Endothelial cell of umbilical vein (primary cell): ENCODE results near the gene BRI3. TPM values are rescaled to one million over a fixed set of nuclear protein-coding genes. Genes with fewer than 3 reads are reported as not detected.
A peak's percentile ranks its signal among the peaks of the same experiment; 100 is the strongest.

ENCODE experiments used
- BruUV-seq: library from RNA; stranded (reverse); fragments of 400-500 nt; replicated peaks from 2 replicates; lab custom pipeline; 2021; lab: Mats Ljungman, UMichigan
- CTCF ChIA-PET: fragments of 300-600, 350-600 bp; sonication (Branson Sonifier 250); formaldehyde crosslinking; loops from one replicate; lab custom pipeline; 2021; ENCODE audit warnings: antibody characterized with exemption, inconsistent platforms; lab: Charles Lee
- POLR2A ChIA-PET: fragments of 300-600, 350-600 bp; sonication (Branson Sonifier 250); formaldehyde crosslinking; loops from one replicate; lab custom pipeline; 2021; ENCODE audit warnings: antibody characterized with exemption, inconsistent platforms; lab: Charles Lee
- DNase-seq: peaks from one replicate; pipeline ENCODE4 v3.0.0-alpha.2; 2011; ENCODE audit warnings: low read depth, low spot score
- FAIRE-seq: peaks from 2 replicates; lab custom pipeline; 2011; peaks lifted over from hg19 to GRCh38; lab: Jason Lieb, UNC
- H2AFZ ChIP-seq: 2 replicates; pipeline ENCODE4 v1.6.0; 2012; ENCODE audit warnings: low read depth, low read length, control low read depth, inconsistent platforms
- H3K27ac ChIP-seq: 2 replicates; pipeline ENCODE4 v1.5.1; 2011; ENCODE audit warnings: low read depth, mild to moderate bottlenecking, control low read depth, low read length, moderate library complexity; ENCODE audit not compliant: insufficient read depth
- H3K27me3 ChIP-seq, 2 experiments: 2 replicates each; pipeline versions ENCODE4 v1.6.0 to v1.6.1; 2011; ENCODE audit warnings: low read length in 2 of 2, mixed read lengths in 1 of 2; ENCODE audit not compliant: control insufficient read depth in 2 of 2, insufficient read depth in 2 of 2
- H3K36me3 ChIP-seq, 2 experiments: 2 replicates in 1 of 2; 3 replicates in 1 of 2; pipeline ENCODE4 v1.5.1; 2011; ENCODE audit warnings: low read length in 2 of 2, mild to moderate bottlenecking in 1 of 2, moderate library complexity in 1 of 2; ENCODE audit not compliant: control insufficient read depth in 2 of 2, insufficient read depth in 2 of 2; ENCODE audit errors: extremely low read depth in 1 of 2
- H3K4me1 ChIP-seq: 3 replicates; pipeline ENCODE4 v1.5.1; 2011; ENCODE audit warnings: mild to moderate bottlenecking, low read length; ENCODE audit not compliant: control insufficient read depth, insufficient read depth; ENCODE audit errors: extremely low read depth
- H3K4me2 ChIP-seq: 2 replicates; pipeline ENCODE4 v1.6.1; 2011; ENCODE audit warnings: low read length, control low read depth, mixed read lengths; ENCODE audit not compliant: insufficient read depth
- H3K4me3 ChIP-seq, 3 experiments: fragments of 200-600 bp in 1 of 3; sonication (generic), shearing (Covaris generic) in 1 of 3; replicated peaks in 1 of 3; 2 replicates each; pipeline ENCODE4 v1.5.1; 2011 to 2016; ENCODE audit warnings: control low read depth in 3 of 3, low read length in 3 of 3, mild to moderate bottlenecking in 2 of 3, inconsistent platforms in 1 of 3, low read depth in 1 of 3, moderate library complexity in 1 of 3; ENCODE audit not compliant: insufficient read depth in 1 of 3
- H3K79me2 ChIP-seq: 2 replicates; pipeline ENCODE4 v1.6.0; 2012; ENCODE audit warnings: low read length, inconsistent platforms; ENCODE audit not compliant: control insufficient read depth, insufficient read depth
- H3K9ac ChIP-seq: replicated peaks from 2 replicates; pipeline ENCODE3; 2011; ENCODE audit warnings: low read length, control low read depth; ENCODE audit not compliant: insufficient read depth; ENCODE audit errors: extremely low read depth
- H3K9me1 ChIP-seq: replicated peaks from 3 replicates; pipeline ENCODE4 v1.6.0; 2011; ENCODE audit warnings: mild to moderate bottlenecking, low read length; ENCODE audit not compliant: control insufficient read depth, insufficient read depth; ENCODE audit errors: extremely low read depth
- H3K9me3 ChIP-seq: replicated peaks from 2 replicates; pipeline ENCODE4 v1.5.1; 2012; ENCODE audit warnings: low read length, inconsistent platforms; ENCODE audit not compliant: control insufficient read depth, insufficient read depth
- H4K20me1 ChIP-seq: replicated peaks from 2 replicates; pipeline ENCODE3; 2011; ENCODE audit warnings: mild to moderate bottlenecking, low read length; ENCODE audit not compliant: control insufficient read depth, insufficient read depth; ENCODE audit errors: extremely low read depth
- EZH2 ChIP-seq: IDR thresholded peaks from 2 replicates; pipeline ENCODE4 v1.6.1; 2012; ENCODE audit warnings: borderline replicate concordance, low read depth, mild to moderate bottlenecking, moderate library complexity, low read length, inconsistent platforms; ENCODE audit not compliant: severe bottlenecking
- FOS ChIP-seq: IDR thresholded peaks from 2 replicates; pipeline ENCODE4 v1.6.1; 2011; ENCODE audit warnings: mild to moderate bottlenecking, low read length, moderate library complexity, borderline replicate concordance; ENCODE audit not compliant: insufficient read depth
- GATA2 ChIP-seq: IDR thresholded peaks from 2 replicates; pipeline ENCODE4 v1.7.0; 2011; ENCODE audit warnings: low read depth, mild to moderate bottlenecking, moderate library complexity, mixed read lengths, low read length; ENCODE audit not compliant: insufficient read length, insufficient read depth
- JUN ChIP-seq: IDR thresholded peaks from 2 replicates; pipeline ENCODE4 v1.6.1; 2011; ENCODE audit warnings: borderline replicate concordance, low read depth; ENCODE audit not compliant: insufficient read length, insufficient read depth
- MAX ChIP-seq: IDR thresholded peaks from 2 replicates; pipeline ENCODE4 v1.6.1; 2011; ENCODE audit not compliant: insufficient read depth, insufficient read length
- MYC ChIP-seq: IDR thresholded peaks from one replicate; pipeline ENCODE4 v1.6.1; 2011; ENCODE audit warnings: mild to moderate bottlenecking, low read depth, low read length
- POLR2A ChIP-seq: IDR thresholded peaks from 2 replicates; pipeline ENCODE4 v1.6.1; 2012; ENCODE audit warnings: low read depth, mild to moderate bottlenecking, control low read depth, low read length
- POLR2AphosphoS5 ChIP-seq: IDR thresholded peaks from 2 replicates; pipeline ENCODE4 v1.6.1; 2012; ENCODE audit warnings: low read depth, mild to moderate bottlenecking, control low read depth, low read length, moderate library complexity; ENCODE audit not compliant: insufficient read depth
- dilution Hi-C: fragments of 300-500 bp; cut with MboI; formaldehyde crosslinking; loops from one replicate; pipeline ENCODE4 v1.15.0; 2019; ENCODE audit warnings: low sequenced_read_pairs; ENCODE audit not compliant: extremely low pct_ligation_motif_present
- intact Hi-C: fragments of 100-400 bp; cut with micrococcal nuclease; formaldehyde crosslinking; loops from one replicate; pipeline ENCODE4 v1.10.0; 2022
- polyA plus RNA-seq, 4 experiments: library from polyadenylated mRNA; depleted of rRNA in 3 of 4; stranded (reverse) in 3 of 4; unstranded in 1 of 4; fragments of >200 nt; gene quantifications; 2 replicates each; pipeline versions ENCODE4 v1.2.1 to v1.2.3, GENCODE V29; 2011 to 2012; ENCODE audit warnings: missing spikeins in 1 of 4
- total RNA-seq: library from RNA; stranded (reverse); gene quantifications from 2 replicates; pipeline ENCODE4 v1.2.3, GENCODE V29; 2021
- TF ChIP-seq, protein P1 (sequence below), 2 donors: IDR thresholded peaks; 1 replicate in 1 of 2; 2 replicates in 1 of 2; pipeline ENCODE4 v1.5.1; 2011; ENCODE audit warnings: low read length in 2 of 2, mild to moderate bottlenecking in 2 of 2, moderate library complexity in 2 of 2, control low read depth in 1 of 2, inconsistent platforms in 1 of 2, low read depth in 1 of 2; ENCODE audit not compliant: insufficient read depth in 1 of 2; ENCODE audit errors: extremely low read depth in 1 of 2

BRI3 gene
- total and polyA plus RNA-seq, 2 donors (not counting 3 experiments of a cell fraction or from before 2014, with no cell fraction given) = 214 to 317 TPM

DNA sequence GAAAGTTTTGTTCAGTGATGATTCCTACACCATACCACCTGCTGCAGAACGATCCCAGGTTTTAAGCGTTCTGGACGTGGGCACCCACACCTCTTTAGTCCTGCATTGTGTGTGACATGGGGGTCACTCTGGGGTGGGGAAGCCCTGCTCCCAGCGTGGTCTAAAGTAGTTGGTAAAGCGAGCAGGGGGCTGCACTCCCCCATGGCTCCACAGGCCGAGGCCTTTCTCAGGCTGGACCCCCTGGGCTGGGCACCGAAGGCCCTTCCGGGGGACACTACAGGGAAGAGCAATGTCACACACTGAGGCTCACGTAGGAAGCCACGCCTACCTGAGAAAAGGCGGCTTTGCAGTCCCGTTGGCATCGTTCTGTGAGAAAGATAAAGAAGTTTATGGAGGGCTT lies 12.3 kb downstream of the BRI3 start:
- Histone ChIP-seq H3K4me2 (no peak overlapping the region), H2AFZ (no peak overlapping the region), H3K79me2 (peaks cover 36% of the 10 kb centered on the region), H4K20me1 (peaks cover 2% of the 10 kb centered on the region), H3K27me3 (no peaks in the 10 kb centered on the region), H3K27ac (no peak overlapping the region), H3K9me1 (no peaks in the 10 kb centered on the region), H3K9ac (no peak overlapping the region), H3K4me3 (no peak overlapping the region), H3K36me3 (peaks cover 2 to 36% of the 10 kb centered on the region in 2 experiments), H3K9me3 (no peaks in the 10 kb centered on the region), H3K4me1 (no peaks in the 10 kb centered on the region)
- dilution Hi-C loops = no loop called here
- no peak for FAIRE-seq
- intact Hi-C loops = loop anchor here (10.0 kb wide), 1 partner anchor 541 kb away; no protein-coding TSS in a partner anchor
- POLR2A ChIA-PET = no interaction called here
- TF ChIP-seq POLR2AphosphoS5 (peak; percentile 13), FOS (no peak)
- no TSS peak for BruUV-seq
- CTCF ChIA-PET = interaction anchor here (1.1 to 3.7 kb wide), 4 partner anchors 27 to 547 kb away, joined by 6 to 18 read pairs (median 9); partner anchors contain the start of gene BAIAP2L1
- no peak for DNase-seq

DNA sequence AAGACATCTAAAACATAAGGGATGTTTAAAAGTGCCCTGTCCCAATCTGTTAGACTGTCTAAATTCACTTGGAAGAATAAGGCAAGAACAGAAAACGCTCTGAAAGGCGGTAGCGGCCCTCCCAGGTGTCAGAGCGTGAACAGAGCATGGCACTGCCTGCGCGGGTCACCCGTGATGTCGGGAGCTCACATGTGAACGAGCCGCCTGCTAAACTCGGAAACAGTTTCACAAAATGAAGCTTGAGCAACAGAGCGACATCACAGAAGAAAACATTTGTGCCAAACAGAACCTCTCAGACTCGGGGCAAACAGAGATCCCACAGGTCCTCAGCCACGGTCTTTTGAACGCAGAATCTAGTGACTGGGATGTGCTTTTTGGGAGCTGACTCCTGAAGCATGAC lies 12.8 kb downstream of the BRI3 start:
- no peak overlapping the region for H3K27ac ChIP-seq
- no peak overlapping the region for H3K4me2 ChIP-seq
- intact Hi-C loops (loop anchor here (10.0 kb wide), 1 partner anchor 540 kb away; no protein-coding TSS in a partner anchor), dilution Hi-C loops (no loop called here)
- peaks cover 2 to 33% of the 10 kb centered on the region in 2 experiments for H3K36me3 ChIP-seq
- H3K4me1 ChIP-seq = no peaks in the 10 kb centered on the region
- no peaks in the 10 kb centered on the region for H3K9me3 ChIP-seq
- FAIRE-seq (no peak), DNase-seq (no peak)
- no TSS peak for BruUV-seq
- H3K79me2 ChIP-seq = peaks cover 30% of the 10 kb centered on the region
- no peak for TF ChIP-seq POLR2A
- TF ChIP-seq EZH2 = no peak
- no peak for TF ChIP-seq MYC
- TF ChIP-seq, protein P1, sequence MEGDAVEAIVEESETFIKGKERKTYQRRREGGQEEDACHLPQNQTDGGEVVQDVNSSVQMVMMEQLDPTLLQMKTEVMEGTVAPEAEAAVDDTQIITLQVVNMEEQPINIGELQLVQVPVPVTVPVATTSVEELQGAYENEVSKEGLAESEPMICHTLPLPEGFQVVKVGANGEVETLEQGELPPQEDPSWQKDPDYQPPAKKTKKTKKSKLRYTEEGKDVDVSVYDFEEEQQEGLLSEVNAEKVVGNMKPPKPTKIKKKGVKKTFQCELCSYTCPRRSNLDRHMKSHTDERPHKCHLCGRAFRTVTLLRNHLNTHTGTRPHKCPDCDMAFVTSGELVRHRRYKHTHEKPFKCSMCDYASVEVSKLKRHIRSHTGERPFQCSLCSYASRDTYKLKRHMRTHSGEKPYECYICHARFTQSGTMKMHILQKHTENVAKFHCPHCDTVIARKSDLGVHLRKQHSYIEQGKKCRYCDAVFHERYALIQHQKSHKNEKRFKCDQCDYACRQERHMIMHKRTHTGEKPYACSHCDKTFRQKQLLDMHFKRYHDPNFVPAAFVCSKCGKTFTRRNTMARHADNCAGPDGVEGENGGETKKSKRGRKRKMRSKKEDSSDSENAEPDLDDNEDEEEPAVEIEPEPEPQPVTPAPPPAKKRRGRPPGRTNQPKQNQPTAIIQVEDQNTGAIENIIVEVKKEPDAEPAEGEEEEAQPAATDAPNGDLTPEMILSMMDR (IDR thresholded peaks at IDR 0.05; ENCODE audit: extremely low read depth in 1 of 2, insufficient read depth in 1 of 2, low read depth in 1 of 2, low read length in 2 of 2) = no peak
- TF ChIP-seq POLR2AphosphoS5 = no peak
- TF ChIP-seq JUN = no peak
- TF ChIP-seq MAX = no peak
- no peak for TF ChIP-seq FOS
- no peak for TF ChIP-seq GATA2
- peaks cover 2% of the 10 kb centered on the region for H4K20me1 ChIP-seq
- POLR2A ChIA-PET = no interaction called here
- CTCF ChIA-PET = interaction anchor here (0.7 to 3.7 kb wide), 7 partner anchors 21 to 547 kb away, joined by 3 to 18 read pairs (median 4); no protein-coding TSS in a partner anchor
- no peak overlapping the region for H3K4me3 ChIP-seq
- H3K9ac ChIP-seq = no peak overlapping the region
- H3K9me1 ChIP-seq = no peaks in the 10 kb centered on the region
- no peaks in the 10 kb centered on the region for H3K27me3 ChIP-seq
- H2AFZ ChIP-seq = no peak overlapping the region
